Body of pancreas (tissue), 4 donors: Measurements from ENCODE around the gene PSMD11.

ENCODE experiments used
- POLR2A ChIP-seq, 3 donors: fragments of 450-650 bp; IDR thresholded peaks; one replicate each; pipeline ENCODE4 v1.6.1; 2016; ENCODE audit warnings: antibody characterized with exemption in 3 of 3, mild to moderate bottlenecking in 2 of 3
- TF ChIP-seq, protein P1 (sequence below), 7 experiments: fragments of 450-650 bp in 4 of 7; fragments of 200-600 bp in 3 of 7; sonication (generic) in 3 of 7; IDR thresholded peaks; one replicate each; pipeline ENCODE4 v1.5.1; 2016 to 2019; ENCODE audit warnings: antibody characterized with exemption in 7 of 7

GRCh38 chr17:32445971-32446370 is 1.7 kb downstream of the PSMD11 start:
- TF ChIP-seq, protein P1, sequence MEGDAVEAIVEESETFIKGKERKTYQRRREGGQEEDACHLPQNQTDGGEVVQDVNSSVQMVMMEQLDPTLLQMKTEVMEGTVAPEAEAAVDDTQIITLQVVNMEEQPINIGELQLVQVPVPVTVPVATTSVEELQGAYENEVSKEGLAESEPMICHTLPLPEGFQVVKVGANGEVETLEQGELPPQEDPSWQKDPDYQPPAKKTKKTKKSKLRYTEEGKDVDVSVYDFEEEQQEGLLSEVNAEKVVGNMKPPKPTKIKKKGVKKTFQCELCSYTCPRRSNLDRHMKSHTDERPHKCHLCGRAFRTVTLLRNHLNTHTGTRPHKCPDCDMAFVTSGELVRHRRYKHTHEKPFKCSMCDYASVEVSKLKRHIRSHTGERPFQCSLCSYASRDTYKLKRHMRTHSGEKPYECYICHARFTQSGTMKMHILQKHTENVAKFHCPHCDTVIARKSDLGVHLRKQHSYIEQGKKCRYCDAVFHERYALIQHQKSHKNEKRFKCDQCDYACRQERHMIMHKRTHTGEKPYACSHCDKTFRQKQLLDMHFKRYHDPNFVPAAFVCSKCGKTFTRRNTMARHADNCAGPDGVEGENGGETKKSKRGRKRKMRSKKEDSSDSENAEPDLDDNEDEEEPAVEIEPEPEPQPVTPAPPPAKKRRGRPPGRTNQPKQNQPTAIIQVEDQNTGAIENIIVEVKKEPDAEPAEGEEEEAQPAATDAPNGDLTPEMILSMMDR (IDR thresholded peaks at IDR 0.05): no peak
- no peak for TF ChIP-seq POLR2A (IDR thresholded peaks at IDR 0.05)
